HG02588 (cell line): ENCODE measurements around the gene DHRS7B.
"Not testable (repeated sequence)": the region's sequence is repeated elsewhere in the genome, so short reads cannot be mapped to it uniquely, and the experiment has no call there.

Experiments
- ATAC-seq: cut with Tn5 transposase; IDR thresholded peaks from one replicate; pipeline ENCODE4 v1.9.1; 2021; ENCODE audit warnings: mild to moderate bottlenecking, moderate library complexity; ENCODE audit not compliant: unreplicated experiment

DHRS7B gene

GRCh38 chr17:21107067-21107650 lies 19.6 kb upstream of the DHRS7B start:
- ATAC-seq = not testable (repeated sequence)

- ATAC-seq = no peak
These were observed 18.1 kb upstream of the DHRS7B start for GRCh38 chr17:21108651-21109050.

GRCh38 chr17:21113049-21113690 lies 13.6 kb upstream of the DHRS7B start:
- no peak for ATAC-seq

- ATAC-seq = no peak
These were observed 13.0 kb upstream of the DHRS7B start for GRCh38 chr17:21113716-21114115.

GRCh38 chr17:21114791-21115190 lies 12.0 kb upstream of the DHRS7B start:
- not testable (repeated sequence) for ATAC-seq

GRCh38 chr17:21119247-21119918 lies 7.4 kb upstream of the DHRS7B start:
- ATAC-seq = no peak

GRCh38 chr17:21119919-21120249 lies 6.9 kb upstream of the DHRS7B start:
- ATAC-seq = no peak

GRCh38 chr17:21124086-21124485 lies 2.7 kb upstream of the DHRS7B start:
- ATAC-seq = no peak

- ATAC-seq = not testable (repeated sequence)
These were observed 2.2 kb upstream of the DHRS7B start for GRCh38 chr17:21124517-21124916.

- no peak for ATAC-seq
These were observed 902 bp upstream of the DHRS7B start for GRCh38 chr17:21125862-21126261.

- ATAC-seq = no peak
These were observed 829 bp downstream of the DHRS7B start for GRCh38 chr17:21127509-21128077.

GRCh38 chr17:21129023-21129681 lies 2.4 kb downstream of the DHRS7B start:
- no peak for ATAC-seq

GRCh38 chr17:21131137-21131536 lies 4.4 kb downstream of the DHRS7B start:
- ATAC-seq = no peak

GRCh38 chr17:21132428-21132827 lies 5.7 kb downstream of the DHRS7B start:
- no peak for ATAC-seq

- no peak for ATAC-seq
These were observed 7.8 kb downstream of the DHRS7B start for GRCh38 chr17:21134559-21134958.

- ATAC-seq = no peak
These were observed 14.1 kb downstream of the DHRS7B start for GRCh38 chr17:21140911-21141310.

- ATAC-seq = no peak
These were observed 14.6 kb downstream of the DHRS7B start for GRCh38 chr17:21141331-21141730.

- ATAC-seq = not testable (repeated sequence)
These were observed 15.3 kb downstream of the DHRS7B start for GRCh38 chr17:21142065-21142464.

GRCh38 chr17:21143695-21144094 lies 16.9 kb downstream of the DHRS7B start:
- no peak for ATAC-seq

GRCh38 chr17:21144299-21144698 lies 17.5 kb downstream of the DHRS7B start:
- ATAC-seq = not testable (repeated sequence)

- no peak for ATAC-seq
These were observed 19.7 kb downstream of the DHRS7B start for GRCh38 chr17:21146362-21147015.
